D721Med (cell line): ENCODE data around the gene EPC2.

Source experiments
- DNase-seq: peaks from one replicate; pipeline ENCODE4 v3.0.0; 2011; ENCODE audit warnings: low spot score; ENCODE audit not compliant: insufficient read length
- FAIRE-seq: peaks from 2 replicates; lab custom pipeline; 2011; peaks lifted over from hg19 to GRCh38; lab: Jason Lieb, UNC
- TF ChIP-seq, protein P1 (sequence below): IDR thresholded peaks from 2 replicates; pipeline ENCODE4 v1.5.1; 2012; ENCODE audit warnings: mild to moderate bottlenecking, control low read depth; ENCODE audit not compliant: insufficient read depth; ENCODE audit errors: missing control alignments

EPC2 gene

DNA sequence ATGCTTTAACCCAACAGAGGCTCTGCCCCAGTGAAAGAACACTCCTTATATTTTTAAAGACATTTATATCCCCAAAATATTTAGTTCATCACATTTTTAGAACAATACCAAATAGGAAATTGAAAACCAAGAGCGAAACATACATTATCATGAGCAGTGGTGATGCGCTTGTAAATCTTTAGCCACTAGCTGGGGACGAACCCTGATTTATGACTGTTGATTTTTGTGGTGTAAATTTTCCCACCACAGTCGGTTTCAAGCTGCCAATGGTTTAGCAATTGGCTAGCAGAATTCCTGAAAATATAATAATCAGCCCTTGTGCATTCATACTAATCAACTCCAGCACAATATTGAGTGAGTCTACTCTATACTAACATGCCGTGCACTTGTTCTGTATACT lies 27.3 kb upstream of the EPC2 start:
- TF ChIP-seq, protein P1, sequence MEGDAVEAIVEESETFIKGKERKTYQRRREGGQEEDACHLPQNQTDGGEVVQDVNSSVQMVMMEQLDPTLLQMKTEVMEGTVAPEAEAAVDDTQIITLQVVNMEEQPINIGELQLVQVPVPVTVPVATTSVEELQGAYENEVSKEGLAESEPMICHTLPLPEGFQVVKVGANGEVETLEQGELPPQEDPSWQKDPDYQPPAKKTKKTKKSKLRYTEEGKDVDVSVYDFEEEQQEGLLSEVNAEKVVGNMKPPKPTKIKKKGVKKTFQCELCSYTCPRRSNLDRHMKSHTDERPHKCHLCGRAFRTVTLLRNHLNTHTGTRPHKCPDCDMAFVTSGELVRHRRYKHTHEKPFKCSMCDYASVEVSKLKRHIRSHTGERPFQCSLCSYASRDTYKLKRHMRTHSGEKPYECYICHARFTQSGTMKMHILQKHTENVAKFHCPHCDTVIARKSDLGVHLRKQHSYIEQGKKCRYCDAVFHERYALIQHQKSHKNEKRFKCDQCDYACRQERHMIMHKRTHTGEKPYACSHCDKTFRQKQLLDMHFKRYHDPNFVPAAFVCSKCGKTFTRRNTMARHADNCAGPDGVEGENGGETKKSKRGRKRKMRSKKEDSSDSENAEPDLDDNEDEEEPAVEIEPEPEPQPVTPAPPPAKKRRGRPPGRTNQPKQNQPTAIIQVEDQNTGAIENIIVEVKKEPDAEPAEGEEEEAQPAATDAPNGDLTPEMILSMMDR = no peak
- DNase-seq (no peak), FAIRE-seq (no peak)

DNA sequence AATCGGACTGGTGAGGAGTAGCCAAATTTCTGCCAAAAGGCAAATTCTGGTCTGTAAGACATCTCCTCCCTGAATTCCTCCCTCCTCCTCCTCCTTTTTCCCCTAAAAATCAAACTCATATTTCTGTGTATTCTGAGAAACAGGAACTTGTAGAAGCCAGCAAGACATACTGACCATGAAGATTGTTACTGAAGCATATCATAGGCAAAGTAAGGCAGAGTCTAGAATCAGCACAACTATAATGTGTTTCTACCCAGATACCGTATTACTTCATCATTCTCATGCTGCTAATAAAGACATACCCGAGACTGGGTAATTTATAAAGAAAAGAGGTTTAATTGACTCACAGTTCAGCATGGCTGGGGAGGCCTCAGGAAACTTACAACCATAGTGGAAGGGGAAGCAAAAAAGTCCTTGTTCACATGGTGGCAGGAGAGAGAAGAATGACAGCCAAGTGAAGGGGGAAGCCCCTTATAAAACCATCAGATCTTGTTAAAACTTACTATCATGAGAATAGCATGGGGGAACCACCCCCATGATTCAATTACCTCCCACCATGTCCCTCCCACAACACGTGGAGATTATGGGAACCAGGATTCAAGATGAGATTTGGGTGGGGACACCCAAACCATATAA lies 24.9 kb upstream of the EPC2 start:
- no peak for FAIRE-seq
- TF ChIP-seq, protein P1 = no peak
- no peak for DNase-seq

DNA sequence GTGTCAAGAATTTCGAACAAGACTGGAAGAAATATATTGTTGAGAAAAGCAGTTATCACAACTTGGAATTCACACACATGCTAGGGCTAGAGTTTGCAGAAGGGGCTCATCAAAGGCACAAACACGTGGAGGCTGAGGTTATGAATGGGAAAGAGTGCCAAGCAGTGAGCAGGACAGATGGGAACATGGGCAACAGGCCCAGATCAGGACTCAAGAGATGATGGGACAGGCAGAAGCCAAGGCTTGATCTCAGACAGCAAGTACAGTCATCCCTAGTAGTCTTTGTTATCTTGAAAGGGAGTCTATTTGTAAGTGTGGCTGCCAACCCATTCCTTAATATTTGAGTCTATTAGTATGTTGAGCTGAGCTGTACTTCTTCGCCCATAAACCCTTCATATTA lies 22.2 kb upstream of the EPC2 start:
- TF ChIP-seq, protein P1 = no peak
- DNase-seq = no peak
- no peak for FAIRE-seq

DNA sequence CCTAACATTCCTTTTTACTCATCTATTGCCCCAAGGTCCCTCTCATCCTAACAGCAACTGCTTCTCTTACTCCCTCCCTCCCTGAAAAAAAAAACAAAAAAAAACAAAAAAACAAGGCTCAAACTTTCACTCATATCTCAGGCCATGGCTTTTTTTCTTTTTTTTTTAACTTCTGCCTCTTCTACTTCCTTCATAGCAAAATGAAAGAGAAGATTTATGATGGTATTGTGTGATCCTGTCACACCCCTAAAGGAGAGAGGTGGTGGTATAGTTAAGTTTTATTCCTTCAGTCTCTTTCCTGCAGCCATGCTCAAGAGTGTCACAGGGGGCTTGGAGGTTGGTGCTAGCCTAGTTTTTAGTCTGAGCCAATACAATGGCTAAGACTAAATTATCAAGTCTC lies 21.5 kb upstream of the EPC2 start:
- TF ChIP-seq, protein P1 = no peak
- FAIRE-seq (no peak), DNase-seq (no peak)

DNA sequence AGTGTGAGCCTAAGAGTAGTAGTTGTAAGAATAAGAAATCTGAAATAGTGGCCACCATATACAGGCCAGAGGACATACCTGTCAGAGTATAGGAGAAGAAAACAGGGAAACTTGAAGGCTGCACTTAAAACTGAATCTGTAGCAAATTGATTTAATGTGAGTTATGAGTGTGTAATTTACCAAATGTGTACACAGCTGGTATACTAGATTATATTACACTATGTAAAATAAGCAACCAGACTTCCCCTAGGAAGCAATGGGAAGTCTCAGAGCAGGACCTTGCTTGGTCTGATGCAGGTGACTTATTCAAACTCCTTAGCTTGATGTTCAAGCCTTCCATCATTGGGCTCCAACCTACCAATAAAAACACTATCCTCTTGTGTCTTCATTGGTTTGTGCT lies 17.3 kb upstream of the EPC2 start:
- no peak for DNase-seq
- TF ChIP-seq, protein P1 = no peak
- FAIRE-seq = no peak

DNA sequence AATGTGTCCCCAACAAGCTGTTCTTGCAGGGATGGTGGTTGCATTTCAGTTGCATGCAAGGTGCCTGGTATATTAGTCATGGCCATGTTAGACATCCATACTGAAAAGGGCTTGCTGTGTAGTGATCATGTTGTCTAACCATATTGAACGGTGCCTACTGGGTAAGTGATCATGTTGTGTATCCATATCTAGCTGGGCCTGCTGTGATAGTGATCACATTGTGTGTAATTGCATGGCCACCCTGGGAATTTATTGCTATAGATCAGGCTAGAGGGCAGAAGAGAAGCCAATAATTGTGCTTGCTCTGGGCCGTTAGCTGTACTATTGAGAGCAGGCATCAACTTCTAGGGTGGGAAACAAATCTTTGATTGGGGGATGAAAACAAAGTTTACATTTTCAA lies 9.8 kb upstream of the EPC2 start:
- TF ChIP-seq, protein P1 = no peak
- no peak for DNase-seq
- no peak for FAIRE-seq

DNA sequence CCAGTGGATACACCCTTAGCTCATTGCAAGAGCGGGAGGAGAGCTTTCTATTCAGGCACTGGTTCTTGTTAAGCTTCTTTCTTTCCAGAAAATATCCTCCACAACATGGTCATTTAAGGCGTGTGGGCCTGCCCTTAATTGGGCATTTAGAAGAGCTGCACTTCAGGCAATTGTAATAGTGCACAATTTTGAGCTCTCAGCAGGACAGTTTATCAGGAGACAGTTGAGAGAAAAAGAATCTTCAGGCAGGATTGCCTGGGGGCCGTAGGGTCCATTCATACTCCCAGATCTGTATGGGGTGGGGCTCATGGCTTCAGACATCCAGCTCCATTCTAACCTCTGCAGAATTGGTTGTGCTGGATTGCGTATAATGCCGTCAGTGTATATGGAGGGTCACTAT lies 6.0 kb upstream of the EPC2 start:
- FAIRE-seq (no peak), DNase-seq (no peak)
- TF ChIP-seq, protein P1 = no peak
